Epithelial cell of esophagus (primary cell): ENCODE measurements around the gene SNORC.
"Not testable (repeated sequence)": the region's sequence is repeated elsewhere in the genome, so short reads cannot be mapped to it uniquely, and the experiment has no call there.

Experiments
- DNase-seq: peaks from one replicate; pipeline ENCODE4 v3.0.0; 2010; ENCODE audit warnings: low read depth
- H3K4me3 ChIP-seq: 2 replicates; pipeline ENCODE4 v1.5.1; 2011; ENCODE audit warnings: mild to moderate bottlenecking, low read length, control low read depth
- CTCF ChIP-seq: IDR thresholded peaks from 2 replicates; pipeline ENCODE4 v1.5.1; 2011; ENCODE audit warnings: low read depth, mild to moderate bottlenecking, low read length, control low read depth, inconsistent platforms; ENCODE audit not compliant: insufficient read depth; ENCODE audit errors: missing control alignments

Gene SNORC

DNA sequence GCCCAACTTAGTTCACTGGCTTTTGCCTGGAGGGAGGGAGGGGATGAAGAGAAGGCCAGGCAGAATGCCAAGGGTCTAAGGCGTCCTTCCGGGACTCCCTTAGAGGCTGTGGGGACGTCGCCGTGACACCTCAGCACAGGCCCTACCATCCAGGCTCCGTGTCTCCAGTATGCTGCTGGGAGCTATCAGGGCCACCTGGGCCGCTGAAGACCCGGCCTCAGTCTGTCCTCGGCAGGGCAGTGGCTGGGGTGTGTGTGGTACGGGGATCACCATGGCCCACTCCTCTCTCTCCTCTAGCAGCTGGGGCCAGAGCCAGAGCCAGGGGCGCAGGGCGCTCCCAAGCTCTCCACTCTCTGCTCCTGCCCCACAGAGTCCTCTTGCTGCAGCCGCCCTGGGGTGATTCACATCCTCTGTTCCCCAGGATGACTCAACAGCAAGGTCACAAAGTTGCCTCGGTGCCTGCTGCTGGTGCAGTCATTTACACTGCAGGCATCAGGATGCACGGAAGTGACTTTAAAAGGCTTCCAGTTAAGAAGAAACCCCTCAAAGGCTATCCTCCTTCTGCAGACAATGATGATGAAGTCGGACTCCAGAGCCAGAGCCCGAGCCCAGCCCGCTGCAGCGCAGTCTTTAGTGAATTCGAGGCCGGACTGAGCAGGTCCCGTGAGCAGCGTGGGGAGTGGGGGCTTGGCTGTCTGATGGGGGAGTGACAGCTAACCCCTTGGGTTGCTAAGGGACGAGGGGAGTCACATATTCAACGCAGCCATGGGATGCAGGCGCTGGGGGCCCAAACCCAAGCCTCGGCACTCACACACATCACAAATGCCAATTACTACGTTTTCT is 31.9 kb downstream of the SNORC start:
- DNase-seq = peak; percentile 91
- no peak for TF ChIP-seq CTCF
- no peak overlapping the region for H3K4me3 ChIP-seq

DNA sequence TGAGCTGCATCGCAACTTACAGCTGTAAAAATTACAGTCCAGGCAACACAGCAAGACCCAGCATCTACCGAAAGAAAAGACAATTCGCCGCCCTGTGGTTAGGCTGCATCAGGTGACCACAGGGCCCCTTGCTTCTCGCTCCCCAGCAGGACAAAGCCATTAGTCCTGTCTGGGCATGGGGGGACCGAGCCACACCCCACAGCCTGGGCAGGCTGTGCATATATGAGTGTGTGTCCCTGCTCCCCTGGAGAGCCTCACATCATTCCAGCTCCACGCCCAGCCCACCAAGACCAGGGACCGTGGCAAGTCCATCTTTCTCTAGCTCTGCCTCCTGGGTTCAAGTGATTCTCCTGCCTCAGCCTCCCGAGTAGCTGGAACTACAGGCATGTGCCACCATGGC is 33.9 kb downstream of the SNORC start:
- no peak for DNase-seq

DNA sequence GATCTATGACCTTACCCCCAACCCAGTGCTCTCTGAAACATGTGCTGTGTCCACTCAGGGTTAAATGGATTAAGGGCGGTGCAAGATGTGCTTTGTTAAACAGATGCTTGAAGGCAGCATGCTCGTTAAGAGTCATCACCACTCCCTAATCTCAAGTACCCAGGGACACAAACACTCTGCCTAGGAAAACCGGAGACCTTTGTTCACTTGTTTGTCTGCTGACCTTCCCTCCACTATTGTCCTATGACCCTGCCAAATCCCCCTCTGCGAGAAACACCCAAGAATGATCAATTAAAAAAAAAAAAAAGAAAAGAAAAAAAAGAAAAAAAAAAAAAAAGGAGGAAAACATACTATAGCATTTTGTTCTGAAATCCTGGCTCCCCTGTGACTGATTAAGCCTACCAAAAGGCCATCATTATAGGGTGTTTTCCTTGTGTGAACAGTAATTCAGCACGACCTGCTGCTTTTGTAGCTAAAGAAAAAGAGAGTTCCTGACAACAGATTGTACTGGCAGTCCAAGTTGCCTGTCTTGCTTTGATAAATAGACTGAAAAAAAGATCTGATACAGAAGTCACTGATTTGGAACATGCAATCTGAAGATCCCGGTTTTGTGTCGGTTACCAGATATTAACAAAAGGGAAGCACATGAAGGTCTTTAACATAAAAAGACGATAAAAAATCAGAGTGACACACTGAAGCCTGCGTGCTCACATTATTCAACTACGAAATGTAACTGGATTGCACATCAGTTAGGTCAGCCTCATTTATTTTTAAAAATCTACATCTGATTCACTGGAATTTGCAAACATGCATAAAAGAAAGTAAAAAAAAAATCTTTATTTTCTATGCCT is 37.0 kb downstream of the SNORC start:
- DNase-seq = not testable (repeated sequence)

More for the DNA sequence above, 33.9 kb downstream of the SNORC start:
- no peak for TF ChIP-seq CTCF
- no peak overlapping the region for H3K4me3 ChIP-seq

GRCh38 chr2:232907718-232908085 is 37.6 kb downstream of the SNORC start:
- DNase-seq, H3K4me3 ChIP-seq: not testable (repeated sequence)

More for the DNA sequence above, 37.0 kb downstream of the SNORC start:
- not testable (repeated sequence) for H3K4me3 ChIP-seq

DNA sequence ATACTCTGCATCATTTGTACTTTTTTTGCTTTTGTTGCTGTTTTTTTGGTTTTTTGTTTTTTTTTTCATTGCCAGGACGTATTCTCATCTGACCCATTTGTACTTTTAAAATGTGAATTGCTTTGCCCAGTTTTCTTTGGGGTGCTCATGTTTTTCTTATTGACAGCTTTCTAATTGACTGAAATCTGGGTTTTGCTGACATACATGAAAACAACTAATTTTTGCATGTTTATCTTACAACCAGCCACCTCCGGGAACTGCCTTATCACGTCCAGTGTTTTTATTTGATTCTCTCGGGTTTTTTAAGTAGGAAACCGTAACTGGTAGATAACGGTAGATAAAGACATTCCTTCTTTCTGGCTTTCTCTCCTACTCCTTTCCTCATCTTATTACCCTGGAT is 38.6 kb downstream of the SNORC start:
- H3K4me3 ChIP-seq = no peak overlapping the region
- TF ChIP-seq CTCF = no peak
- DNase-seq = no peak

DNA sequence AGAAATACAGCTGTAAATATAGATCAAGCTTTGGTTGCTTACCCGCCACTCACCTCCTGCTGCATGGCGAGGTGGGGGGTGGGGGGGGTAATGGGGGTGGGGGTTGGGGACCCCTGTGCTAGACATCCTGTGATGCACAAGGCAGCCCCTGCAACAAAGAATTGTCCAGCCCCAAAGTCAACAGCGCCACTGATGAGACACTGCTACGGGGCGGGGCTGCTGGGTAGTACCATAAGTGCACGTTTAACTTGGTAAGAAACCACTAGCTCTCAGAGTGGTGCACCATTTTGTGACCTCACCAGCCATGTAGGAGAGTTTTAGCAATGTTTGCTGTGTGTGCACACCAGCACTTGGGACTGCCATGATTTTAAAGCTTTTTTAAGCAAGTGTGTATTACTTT is 40.3 kb downstream of the SNORC start:
- no peak for TF ChIP-seq CTCF
- no peak overlapping the region for H3K4me3 ChIP-seq
- DNase-seq = no peak

DNA sequence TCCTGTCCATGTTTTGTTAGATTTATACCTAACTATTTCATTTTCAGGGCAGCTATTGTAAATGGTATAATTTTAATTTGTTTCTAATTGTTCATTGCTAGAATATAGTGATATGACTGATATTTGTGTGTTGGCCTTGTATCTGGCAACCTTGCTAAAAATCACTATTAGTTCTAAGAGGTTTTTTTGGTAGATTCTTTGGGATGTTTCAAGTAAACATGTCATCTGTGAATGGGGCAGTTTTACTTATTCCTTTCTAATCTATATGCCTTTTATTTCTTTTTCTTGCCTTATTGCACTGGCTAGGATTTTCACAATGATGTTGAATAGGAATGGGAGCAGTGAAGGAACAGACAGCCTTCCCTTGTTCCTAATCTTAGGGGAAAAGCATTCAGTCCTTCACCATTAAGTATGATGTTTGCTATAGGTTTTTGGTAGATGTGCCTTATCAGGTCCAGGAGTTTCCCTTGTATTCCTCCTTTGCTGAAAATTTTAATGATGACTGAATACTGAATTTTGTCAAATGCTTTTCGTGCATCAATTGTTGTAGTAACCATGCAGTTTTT is 41.7 kb downstream of the SNORC start:
- no peak overlapping the region for H3K4me3 ChIP-seq
- DNase-seq = no peak
- TF ChIP-seq CTCF = no peak
